GM12878 (cell line): ENCODE results near the gene PLEKHN1. TPM values are rescaled to one million over a fixed set of nuclear protein-coding genes. Genes with fewer than 3 reads are reported as not detected.

ENCODE experiments used
- ATAC-seq: fragments of 200-7000 bp; cut with Tn5 transposase; 3 replicates; pipeline ENCODE4 v1.9.1; 2020; ENCODE audit warnings: mild to moderate bottlenecking, moderate library complexity
- BruUV-seq: library from RNA; stranded (reverse); fragments of 400-500 nt; replicated peaks from 2 replicates; lab custom pipeline; 2021; lab: Mats Ljungman, UMichigan
- CTCF ChIA-PET: fragments of 300-600 bp; sonication (Branson Sonifier 250); formaldehyde crosslinking; extraction: SDS; loops from one replicate; lab custom pipeline; 2021; ENCODE audit warnings: inconsistent platforms; lab: Yijun Ruan, JAX
- POLR2A ChIA-PET: fragments of 350-600 bp; formaldehyde crosslinking; extraction: SDS; loops from one replicate; lab custom pipeline; 2021; ENCODE audit warnings: inconsistent platforms; lab: Charles Lee
- RAD21 ChIA-PET: fragments of 300-600 bp; sonication (Branson Sonifier 250); formaldehyde crosslinking; loops from one replicate; lab custom pipeline; 2023; ENCODE audit warnings: antibody characterized with exemption; ENCODE audit not compliant: unreplicated experiment; lab: Charles Lee
- SMC1A ChIA-PET: fragments of 300-600 bp; sonication (Branson Sonifier 250); formaldehyde crosslinking; loops from one replicate; lab custom pipeline; 2023; ENCODE audit not compliant: unreplicated experiment, uncharacterized antibody; lab: Charles Lee
- DNase-seq: peaks from one replicate; pipeline ENCODE4 v3.0.0-alpha.2; 2011; ENCODE audit warnings: low read depth, low spot score
- FAIRE-seq: peaks from 3 replicates; lab custom pipeline; 2011; peaks lifted over from hg19 to GRCh38; lab: Jason Lieb, UNC
- H2AFZ ChIP-seq: 2 replicates; pipeline ENCODE4 v1.6.0; 2011; ENCODE audit warnings: low read depth, low read length, control low read depth; ENCODE audit not compliant: control insufficient read depth
- H3K27ac ChIP-seq: 2 replicates; pipeline ENCODE4 v1.5.1; 2011; ENCODE audit warnings: control low read depth; ENCODE audit not compliant: control insufficient read depth, insufficient read depth
- H3K27me3 ChIP-seq, 2 experiments: replicated peaks in 1 of 2; 2 replicates each; pipeline versions ENCODE4 v1.6.0 to v1.6.1; 2011; ENCODE audit warnings: low read length in 1 of 2; ENCODE audit not compliant: control insufficient read depth in 2 of 2, insufficient read depth in 2 of 2
- H3K36me3 ChIP-seq, 2 experiments: 2 replicates each; pipeline ENCODE4 v1.5.1; 2011; ENCODE audit warnings: low read length in 1 of 2; ENCODE audit not compliant: control insufficient read depth in 2 of 2, insufficient read depth in 2 of 2
- H3K4me1 ChIP-seq: 2 replicates; pipeline ENCODE4 v1.6.1; 2011; ENCODE audit warnings: mild to moderate bottlenecking, low read length, moderate library complexity, mixed read lengths; ENCODE audit not compliant: control insufficient read depth, insufficient read depth
- H3K4me2 ChIP-seq: 2 replicates; pipeline ENCODE4 v1.6.0; 2011; ENCODE audit warnings: control low read depth; ENCODE audit not compliant: control insufficient read depth, insufficient read depth
- H3K4me3 ChIP-seq: fragments of 200-600 bp; sonication (generic); 2 replicates; pipeline ENCODE4 v1.5.1; 2016
- H3K79me2 ChIP-seq: 2 replicates; pipeline ENCODE4 v1.6.0; 2011; ENCODE audit warnings: low read length; ENCODE audit not compliant: control insufficient read depth, insufficient read depth
- H3K9ac ChIP-seq: 2 replicates; pipeline ENCODE4 v1.8.0; 2011; ENCODE audit warnings: low read length, control low read depth, mixed read lengths; ENCODE audit not compliant: control insufficient read depth, insufficient read depth
- H3K9me3 ChIP-seq: replicated peaks from 3 replicates; pipeline ENCODE4 v1.5.1; 2011; ENCODE audit warnings: mild to moderate bottlenecking, low read length; ENCODE audit not compliant: control insufficient read depth, insufficient read depth
- H4K20me1 ChIP-seq: 2 replicates; pipeline ENCODE4 v1.6.0; 2011; ENCODE audit not compliant: control insufficient read depth, insufficient read depth
- BMI1 ChIP-seq: fragments of 450-650 bp; IDR thresholded peaks from 2 replicates; pipeline ENCODE4 v1.6.1; 2016; ENCODE audit warnings: mild to moderate bottlenecking, moderate library complexity, borderline replicate concordance
- CHD4 ChIP-seq: fragments of 200-600 bp; sonication (generic); IDR thresholded peaks from 2 replicates; pipeline ENCODE4 v1.6.1; 2016; ENCODE audit warnings: mild to moderate bottlenecking
- CTCF ChIP-seq, 3 experiments: IDR thresholded peaks in 2 of 3; conservative IDR thresholded peaks in 1 of 3; 2 replicates each; pipeline ENCODE4 v1.5.1; 2011; ENCODE audit warnings: low read depth in 3 of 3, low read length in 3 of 3, mild to moderate bottlenecking in 3 of 3, control low read depth in 2 of 3, moderate library complexity in 2 of 3, inconsistent platforms in 1 of 3, mixed read lengths in 1 of 3; ENCODE audit not compliant: control insufficient read depth in 2 of 3, insufficient read depth in 1 of 3; ENCODE audit errors: extremely low read depth in 1 of 3
- EZH2 ChIP-seq: IDR thresholded peaks from 2 replicates; pipeline ENCODE4 v1.6.1; 2012; ENCODE audit warnings: low read depth, mild to moderate bottlenecking, control low read depth, inconsistent platforms, low read length, borderline replicate concordance; ENCODE audit not compliant: control insufficient read depth
- GATAD2B ChIP-seq: fragments of 450-650 bp; conservative IDR thresholded peaks from 2 replicates; pipeline ENCODE4 v1.6.1; 2017; ENCODE audit warnings: low read depth, mild to moderate bottlenecking, moderate library complexity
- JUNB ChIP-seq: IDR thresholded peaks from 2 replicates; pipeline ENCODE4 v1.6.1; 2016; ENCODE audit warnings: antibody characterized with exemption, mild to moderate bottlenecking
- KDM1A ChIP-seq: fragments of 200-600 bp; sonication (generic); IDR thresholded peaks from 2 replicates; pipeline ENCODE4 v1.6.1; 2016; ENCODE audit warnings: borderline replicate concordance
- PAX8 ChIP-seq: fragments of 450-650 bp; IDR thresholded peaks from 2 replicates; pipeline ENCODE4 v1.6.1; 2017; ENCODE audit warnings: mild to moderate bottlenecking, moderate library complexity
- PML ChIP-seq: IDR thresholded peaks from 2 replicates; pipeline ENCODE4 v1.6.1; 2012; ENCODE audit warnings: low read length, inconsistent platforms
- RAD21 ChIP-seq: IDR thresholded peaks from 2 replicates; pipeline ENCODE4 v1.6.1; 2011; ENCODE audit warnings: mild to moderate bottlenecking, low read depth, low read length, moderate library complexity; ENCODE audit not compliant: insufficient read depth
- RAD51 ChIP-seq: fragments of 450-650 bp; IDR thresholded peaks from 2 replicates; pipeline ENCODE4 v1.6.1; 2016; ENCODE audit warnings: moderate library complexity, mild to moderate bottlenecking, inconsistent platforms
- RFX5 ChIP-seq: IDR thresholded peaks from 2 replicates; pipeline ENCODE4 v1.6.1; 2011; ENCODE audit warnings: low read depth, low read length, improper control_type of control experiment
- SMC3 ChIP-seq: IDR thresholded peaks from 2 replicates; pipeline ENCODE4 v1.6.1; 2011; ENCODE audit warnings: low read length, improper control_type of control experiment, borderline replicate concordance
- TCF7 ChIP-seq: IDR thresholded peaks from 2 replicates; pipeline ENCODE4 v1.6.1; 2014; ENCODE audit warnings: antibody characterized with exemption, borderline replicate concordance
- ZNF207 ChIP-seq: fragments of 450-650 bp; IDR thresholded peaks from 2 replicates; pipeline ENCODE4 v1.6.1; 2014; ENCODE audit warnings: antibody characterized with exemption, mild to moderate bottlenecking, borderline replicate concordance
- WGBS: methylation state at CpG from one replicate; pipeline ENCODE4 v1.1.6; 2016; ENCODE audit warnings: low lambda C conversion rate; ENCODE audit not compliant: insufficient replicate concordance, insufficient coverage; ENCODE audit errors: missing lambda C conversion rate; 5-methylcytosine and 5-hydroxymethylcytosine counted together
- in situ Hi-C: fragments of 300-500 bp; cut with MboI; formaldehyde crosslinking; loops from 9 replicates; pipeline ENCODE4 v1.14.3; 2018; ENCODE audit warnings: mixed read lengths
- intact Hi-C: fragments of 100-400 bp; cut with micrococcal nuclease; formaldehyde crosslinking; loops from one replicate; pipeline ENCODE4 v1.14.2; 2022; ENCODE audit not compliant: unreplicated experiment
- polyA plus RNA-seq, 11 experiments: library from polyadenylated mRNA; depleted of rRNA in 4 of 11; unstranded in 6 of 11; stranded (reverse) in 5 of 11; fragments of >200 nt; fragmentation: Nextera tagmentation in 4 of 11; fragmentation: Illumina TruSeq in 1 of 11; extraction: Ambion mirVana in 4 of 11; extraction: Trizol in 1 of 11; gene quantifications; 1 replicate in 1 of 11; 2 replicates in 10 of 11; pipeline versions ENCODE4 v1.2.1 to v1.2.3, GENCODE V29; 2011 to 2016; ENCODE audit warnings: inconsistent platforms in 2 of 11, missing spikeins in 2 of 11, low read depth in 1 of 11
- total RNA-seq, 4 experiments: library from RNA; depleted of rRNA in 3 of 4; stranded (reverse); fragments of >200 nt in 3 of 4; fragmentation: Illumina TruSeq in 1 of 4; extraction: Trizol in 1 of 4; gene quantifications; 2 replicates each; pipeline versions ENCODE4 v1.2.1 to v1.2.3, GENCODE V29; 2013 to 2021
- TF ChIP-seq, protein P1 (sequence below): fragments of 450-650 bp; IDR thresholded peaks from 2 replicates; pipeline ENCODE4 v1.6.1; 2018; ENCODE audit warnings: mild to moderate bottlenecking, low read depth, moderate library complexity; ENCODE audit not compliant: partially characterized antibody

Gene PLEKHN1
- total and polyA plus RNA-seq, 10 of the 15 experiments (the other 5 are each of a cell fraction or from before 2014, with no cell fraction given), result 0.04 to 0.26 (median 0.18) TPM; not detected in 6

- intact Hi-C loops (no loop called here), in situ Hi-C loops (loop anchor here (10.0 kb wide), 1 partner anchor 63 kb away; no protein-coding TSS in a partner anchor)
- WGBS, result 31% methylated on average over 15 of the region's 15 CpGs
- H3K27me3 ChIP-seq, result peaks cover 8% of the 10 kb centered on the region in 2 experiments
- ChIA-PET SMC1A (interaction anchor here (1.0 kb wide), 1 partner anchor 32 kb away, joined by 3 read pairs; no protein-coding TSS in a partner anchor), POLR2A (interaction anchor here (1.5 kb wide), 1 partner anchor 33 kb away, joined by 4 read pairs; no protein-coding TSS in a partner anchor), RAD21 (interaction anchor here (1.3 to 4.1 kb wide), 2 partner anchors 33 to 36 kb away, joined by 4 to 20 read pairs; no protein-coding TSS in a partner anchor), CTCF (interaction anchor here (1.9 kb wide), 1 partner anchor 33 kb away, joined by 16 read pairs; no protein-coding TSS in a partner anchor)
- no peak overlapping the region for H3K9ac ChIP-seq
- no peak for FAIRE-seq
- no peak overlapping the region for H3K27ac ChIP-seq
- H3K4me1 ChIP-seq, result peaks cover 7% of the 10 kb centered on the region; the same call in 1 of the 2 replicates
- BruUV-seq, result no TSS peak
- H4K20me1 ChIP-seq, result no peaks in the 10 kb centered on the region
- ATAC-seq, result peak; percentile 68
- no peak overlapping the region for H3K4me3 ChIP-seq
- TF ChIP-seq PAX8, result no peak
- TF ChIP-seq, protein P1, sequence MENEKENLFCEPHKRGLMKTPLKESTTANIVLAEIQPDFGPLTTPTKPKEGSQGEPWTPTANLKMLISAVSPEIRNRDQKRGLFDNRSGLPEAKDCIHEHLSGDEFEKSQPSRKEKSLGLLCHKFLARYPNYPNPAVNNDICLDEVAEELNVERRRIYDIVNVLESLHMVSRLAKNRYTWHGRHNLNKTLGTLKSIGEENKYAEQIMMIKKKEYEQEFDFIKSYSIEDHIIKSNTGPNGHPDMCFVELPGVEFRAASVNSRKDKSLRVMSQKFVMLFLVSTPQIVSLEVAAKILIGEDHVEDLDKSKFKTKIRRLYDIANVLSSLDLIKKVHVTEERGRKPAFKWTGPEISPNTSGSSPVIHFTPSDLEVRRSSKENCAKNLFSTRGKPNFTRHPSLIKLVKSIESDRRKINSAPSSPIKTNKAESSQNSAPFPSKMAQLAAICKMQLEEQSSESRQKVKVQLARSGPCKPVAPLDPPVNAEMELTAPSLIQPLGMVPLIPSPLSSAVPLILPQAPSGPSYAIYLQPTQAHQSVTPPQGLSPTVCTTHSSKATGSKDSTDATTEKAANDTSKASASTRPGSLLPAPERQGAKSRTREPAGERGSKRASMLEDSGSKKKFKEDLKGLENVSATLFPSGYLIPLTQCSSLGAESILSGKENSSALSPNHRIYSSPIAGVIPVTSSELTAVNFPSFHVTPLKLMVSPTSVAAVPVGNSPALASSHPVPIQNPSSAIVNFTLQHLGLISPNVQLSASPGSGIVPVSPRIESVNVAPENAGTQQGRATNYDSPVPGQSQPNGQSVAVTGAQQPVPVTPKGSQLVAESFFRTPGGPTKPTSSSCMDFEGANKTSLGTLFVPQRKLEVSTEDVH, result no peak
- no peak for TF ChIP-seq JUNB
- TF ChIP-seq RFX5, result no peak
- peak; percentile 44; the same call in 1 of the 2 replicates for TF ChIP-seq SMC3
- TF ChIP-seq TCF7, result no peak
- TF ChIP-seq GATAD2B, result no peak
- no peak for TF ChIP-seq RAD51
- no peak for TF ChIP-seq BMI1
- TF ChIP-seq CHD4, result no peak
- no peak for TF ChIP-seq PML
- TF ChIP-seq RAD21, result peak; percentile 38; the same call in 1 of the 2 replicates
- TF ChIP-seq CTCF (IDR thresholded peaks at IDR 0.05 in 2 of 3, conservative IDR thresholded peaks at IDR 0.05 in 1 of 3; ENCODE audit: control insufficient read depth in 2 of 3, extremely low read depth in 1 of 3, insufficient read depth in 1 of 3, low read depth in 3 of 3, low read length in 3 of 3), result peak; percentile 19 to 52 (median 49); a peak in 4 of 6 replicates
- no peak for TF ChIP-seq KDM1A
- TF ChIP-seq EZH2, result no peak
- TF ChIP-seq ZNF207, result no peak
- no peak overlapping the region for H3K4me2 ChIP-seq
- no peak for DNase-seq
- H2AFZ ChIP-seq, result no peak overlapping the region
- no peaks in the 10 kb centered on the region for H3K9me3 ChIP-seq
- no peaks in the 10 kb centered on the region for H3K36me3 ChIP-seq
- H3K79me2 ChIP-seq, result no peaks in the 10 kb centered on the region
These were observed 28.1 kb upstream of the PLEKHN1 start for GRCh38 chr1:938088-938683.
